ENCODE data around the gene ACOT13.
"Not testable (repeated sequence)": the region's sequence is repeated elsewhere in the genome, so short reads cannot be mapped to it uniquely, and the experiment has no call there.

The ACOT13 gene

GRCh38 chr6:24730653-24731052 is 63.8 kb downstream of the ACOT13 start:
- not testable (repeated sequence) for DNase-seq (ENCODE audit: low spot score)

GRCh38 chr6:24731456-24732134 is 64.7 kb downstream of the ACOT13 start:
- not testable (repeated sequence) for DNase-seq (ENCODE audit: low spot score)

DNA sequence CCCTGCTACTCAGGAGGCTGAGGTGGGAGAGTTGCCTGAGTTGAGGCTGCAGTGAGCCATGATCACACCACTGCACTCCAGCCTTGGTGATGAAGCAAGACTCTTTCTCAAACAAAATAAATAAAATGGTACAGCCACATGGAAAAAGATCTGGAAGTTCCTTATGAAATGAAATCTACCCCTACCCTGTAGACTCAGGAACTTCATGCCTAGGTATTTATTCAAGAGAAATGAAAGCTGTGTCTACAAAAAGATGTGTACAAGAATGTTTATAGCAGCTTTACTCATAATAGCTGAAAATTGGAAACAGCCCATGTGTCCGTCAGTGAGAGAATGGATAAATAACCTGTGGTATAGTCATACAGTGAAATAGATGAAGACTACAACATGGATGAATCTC is 67.3 kb downstream of the ACOT13 start:
- DNase-seq (ENCODE audit: low spot score) = no peak

DNA sequence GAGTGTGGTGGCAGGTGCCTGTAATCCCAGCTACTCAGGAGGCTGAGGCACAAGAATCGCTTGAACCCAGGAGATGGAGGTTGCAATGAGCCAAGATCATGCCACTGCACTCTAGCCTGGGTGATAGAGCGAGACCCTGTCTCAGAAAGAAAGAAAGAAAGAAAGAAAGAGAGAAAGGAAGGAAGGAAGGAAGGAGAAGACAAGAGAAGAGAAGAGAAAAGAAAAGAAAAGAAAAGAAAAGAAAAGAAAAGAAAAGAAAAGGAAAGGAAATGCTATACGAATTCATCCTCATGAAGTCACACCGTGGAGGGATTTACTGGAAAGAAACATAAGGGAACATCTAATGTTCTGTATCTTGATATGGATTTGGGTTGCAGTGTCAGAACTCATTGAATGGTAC is 67.8 kb downstream of the ACOT13 start:
- DNase-seq (ENCODE audit: low spot score) = not testable (repeated sequence)

GRCh38 chr6:24738741-24739140 is 71.9 kb downstream of the ACOT13 start:
- no peak for DNase-seq (ENCODE audit: low spot score)

- no peak for DNase-seq (ENCODE audit: low spot score)
These were observed 74.0 kb downstream of the ACOT13 start for GRCh38 chr6:24740861-24741260.

- DNase-seq (ENCODE audit: low spot score) = no peak
These were observed 75.4 kb downstream of the ACOT13 start for GRCh38 chr6:24742216-24742738.

DNA sequence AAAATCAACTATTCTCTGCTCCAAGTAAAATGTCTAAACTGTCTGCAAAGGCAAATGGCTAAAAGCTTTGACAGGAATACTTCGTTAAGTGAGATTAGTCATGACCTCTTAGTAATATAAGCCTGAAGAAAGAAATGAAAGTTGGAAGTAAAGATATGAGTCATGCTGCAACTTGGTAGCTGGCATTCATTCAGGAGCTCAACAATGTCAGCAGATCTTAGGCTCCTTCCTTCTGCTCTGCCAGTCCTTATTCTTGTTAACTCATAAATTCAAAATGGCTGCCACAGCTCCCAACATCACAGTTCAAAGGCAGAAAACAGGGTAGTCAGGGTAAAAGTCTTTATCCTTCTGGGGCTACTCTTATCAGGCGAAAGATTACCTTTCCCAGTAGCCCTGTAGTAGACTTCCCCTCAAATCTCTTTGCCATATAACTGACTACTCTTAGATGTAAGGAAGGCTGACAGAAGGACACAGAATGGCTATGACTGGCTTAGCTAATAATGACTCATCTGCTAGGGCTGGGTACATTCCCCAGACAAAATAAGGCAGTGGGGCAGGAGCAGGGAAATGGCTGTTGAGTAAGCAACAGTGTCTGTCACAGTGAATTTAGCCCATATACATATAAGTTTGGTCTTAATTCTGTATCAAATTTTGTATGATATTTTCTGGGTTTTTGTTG is 76.5 kb downstream of the ACOT13 start:
- DNase-seq (ENCODE audit: low spot score) = peak; percentile 86

- no peak for DNase-seq (ENCODE audit: low spot score)
These were observed 77.1 kb downstream of the ACOT13 start for GRCh38 chr6:24743944-24744335.

GRCh38 chr6:24744911-24745310 is 78.0 kb downstream of the ACOT13 start:
- DNase-seq (ENCODE audit: low spot score) = no peak

- no peak for DNase-seq (ENCODE audit: low spot score)
These were observed 82.4 kb downstream of the ACOT13 start for GRCh38 chr6:24749297-24749696.

DNA sequence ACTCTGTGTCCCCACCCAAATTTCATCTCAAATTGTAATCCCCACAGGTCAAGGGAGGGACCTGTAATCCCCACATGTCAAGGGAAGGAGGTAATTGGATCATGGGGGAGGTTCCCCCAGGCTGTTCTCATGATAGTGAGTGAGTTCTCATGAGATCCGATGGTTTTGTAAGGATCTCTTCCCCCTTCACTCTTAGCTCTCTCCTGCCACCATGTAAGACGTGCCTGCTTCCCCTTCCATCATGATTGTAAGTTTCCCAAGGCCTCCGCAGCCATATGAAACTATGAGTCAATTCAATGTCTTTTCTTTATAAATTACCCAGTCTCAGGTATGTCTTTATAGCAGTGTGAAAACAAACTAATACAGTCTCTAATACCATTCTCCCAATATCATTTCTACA is 84.0 kb downstream of the ACOT13 start:
- not testable (repeated sequence) for DNase-seq (ENCODE audit: low spot score)

- DNase-seq (ENCODE audit: low spot score) = no peak
These were observed 85.6 kb downstream of the ACOT13 start for GRCh38 chr6:24752503-24752902.

GRCh38 chr6:24752917-24753492 is 86.1 kb downstream of the ACOT13 start:
- DNase-seq (ENCODE audit: low spot score) = no peak

DNA sequence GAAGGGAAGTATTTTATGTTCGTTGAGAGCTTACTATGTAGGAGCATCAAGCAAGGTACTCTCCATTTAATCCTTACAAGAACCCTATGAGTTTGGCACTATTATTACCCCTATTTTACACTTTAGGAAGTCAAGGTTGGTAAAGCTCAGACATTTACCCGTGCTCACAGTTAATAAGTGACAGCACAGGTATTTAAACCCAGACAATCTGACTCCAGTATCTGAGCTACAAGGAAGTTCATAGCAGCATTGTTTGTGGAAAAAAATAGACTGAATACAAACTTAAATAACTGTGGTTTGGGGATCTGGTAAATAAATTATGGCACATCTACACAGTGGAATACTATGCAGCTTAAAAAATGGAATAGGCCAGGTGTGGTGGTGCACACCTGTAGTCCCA is 86.7 kb downstream of the ACOT13 start:
- no peak for DNase-seq (ENCODE audit: low spot score)

DNA sequence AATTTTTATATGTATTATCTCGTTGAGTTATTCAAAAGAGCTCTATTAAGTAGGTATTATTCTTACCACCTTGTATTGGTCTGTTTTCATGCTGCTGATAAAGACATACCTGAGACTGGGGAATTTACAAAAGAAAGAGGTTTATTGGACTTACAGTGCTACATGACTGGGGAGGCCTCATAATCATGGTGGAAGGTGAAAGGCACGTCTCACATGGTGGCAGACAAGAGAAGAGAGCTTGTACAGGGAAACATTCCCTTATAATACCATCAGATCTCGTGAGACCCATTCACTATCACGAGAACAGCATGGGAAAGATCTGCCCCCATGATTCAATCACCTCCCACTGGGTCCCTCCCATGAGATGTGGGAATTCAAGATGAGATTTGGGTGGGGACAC is 87.5 kb downstream of the ACOT13 start:
- not testable (repeated sequence) for DNase-seq (ENCODE audit: low spot score)

All from activated CD4-positive, alpha-beta T cell treated with anti-CD3 and anti-CD28 coated beads, Interleukin-2, Interleukin-4, amounts not matched to agents 100 ng/mL and 50 ng/mL, durations not matched to agents 16 hours and 8 hours (primary cell).